H1 (cell line): Measurements from ENCODE around the gene SCIMP. TPM values are rescaled to one million over a fixed set of nuclear protein-coding genes. Genes with fewer than 3 reads are reported as not detected.
"Not testable (repeated sequence)": the region's sequence is repeated elsewhere in the genome, so short reads cannot be mapped to it uniquely, and the experiment has no call there.

ENCODE experiments used
- CTCF ChIA-PET: fragments of 300-600 bp; sonication (Branson Sonifier 250); formaldehyde crosslinking; loops from one replicate; lab custom pipeline; 2021; ENCODE audit not compliant: partially characterized antibody; lab: Charles Lee
- POLR2A ChIA-PET: fragments of 300-600 bp; sonication (Branson Sonifier 250); formaldehyde crosslinking; loops from one replicate; lab custom pipeline; 2021; ENCODE audit warnings: inconsistent platforms; ENCODE audit not compliant: partially characterized antibody; lab: Charles Lee
- DNase-seq, 2 experiments: peaks; one replicate each; pipeline versions ENCODE4 v3.0.0 to v3.0.0-alpha.2; 2010 to 2022; ENCODE audit warnings: low spot score in 2 of 2, low read depth in 1 of 2, mixed read lengths in 1 of 2
- FAIRE-seq: peaks from 2 replicates; lab custom pipeline; 2011; peaks lifted over from hg19 to GRCh38; lab: Jason Lieb, UNC
- H2AFZ ChIP-seq: 2 replicates; pipeline ENCODE4 v1.8.1; 2012; ENCODE audit warnings: low read length, inconsistent platforms
- H2AK5ac ChIP-seq: 2 replicates; pipeline ENCODE4 v1.6.1; 2013; ENCODE audit warnings: low read depth, low read length
- H2BK120ac ChIP-seq: replicated peaks from 2 replicates; pipeline ENCODE3; 2013; ENCODE audit warnings: low read depth, low read length, inconsistent platforms
- H2BK12ac ChIP-seq: 2 replicates; pipeline ENCODE4 v1.6.1; 2013; ENCODE audit warnings: low read depth, low read length
- H2BK15ac ChIP-seq: 2 replicates; pipeline ENCODE4 v1.6.1; 2013; ENCODE audit warnings: low read length
- H2BK20ac ChIP-seq: 2 replicates; pipeline ENCODE4 v1.6.1; 2013; ENCODE audit warnings: low read length
- H2BK5ac ChIP-seq: 2 replicates; pipeline ENCODE4 v1.6.1; 2013; ENCODE audit warnings: low read depth, low read length
- H3K14ac ChIP-seq: 2 replicates; pipeline ENCODE4 v1.6.1; 2013; ENCODE audit warnings: inconsistent platforms; ENCODE audit not compliant: insufficient read length
- H3K18ac ChIP-seq: 2 replicates; pipeline ENCODE4 v1.6.1; 2013; ENCODE audit warnings: low read length; ENCODE audit errors: extremely low read depth
- H3K23ac ChIP-seq: 2 replicates; pipeline ENCODE4 v1.6.1; 2013; ENCODE audit warnings: inconsistent platforms; ENCODE audit not compliant: insufficient read length
- H3K23me2 ChIP-seq: 2 replicates; pipeline ENCODE4 v1.6.1; 2013; ENCODE audit warnings: low read depth, low read length
- H3K27ac ChIP-seq: 2 replicates; pipeline ENCODE4 v1.6.1; 2011; ENCODE audit warnings: low read depth, low read length, inconsistent platforms
- H3K27me3 ChIP-seq, 4 experiments: replicated peaks in 1 of 4; 1 replicate in 1 of 4; 2 replicates in 3 of 4; pipeline versions ENCODE4 v1.6.1 to v1.8.1; 2011 to 2013; ENCODE audit warnings: low read length in 3 of 4, mild to moderate bottlenecking in 3 of 4, inconsistent platforms in 2 of 4, mixed read lengths in 2 of 4, moderate library complexity in 1 of 4; ENCODE audit not compliant: control insufficient read depth in 3 of 4, insufficient read depth in 3 of 4; ENCODE audit errors: extremely low read depth in 1 of 4
- H3K36me3 ChIP-seq, 4 experiments: 2 replicates each; pipeline versions ENCODE4 v1.6.1 to v1.8.1; 2011 to 2013; ENCODE audit warnings: mild to moderate bottlenecking in 4 of 4, low read length in 3 of 4, moderate library complexity in 2 of 4, control low read depth in 1 of 4, inconsistent platforms in 1 of 4; ENCODE audit not compliant: insufficient read depth in 4 of 4, control insufficient read depth in 2 of 4
- H3K4ac ChIP-seq: replicated peaks from 2 replicates; pipeline ENCODE3; 2013; ENCODE audit warnings: low read length, low read depth, mixed read lengths, inconsistent platforms; ENCODE audit not compliant: insufficient read length
- H3K4me1 ChIP-seq, 4 experiments: replicated peaks in 1 of 4; 1 replicate in 1 of 4; 2 replicates in 3 of 4; pipeline versions ENCODE4 v1.6.1 to v1.8.1; 2011 to 2013; ENCODE audit warnings: low read length in 3 of 4, inconsistent platforms in 2 of 4, mixed read lengths in 1 of 4; ENCODE audit not compliant: insufficient read depth in 4 of 4, control insufficient read depth in 3 of 4
- H3K4me2 ChIP-seq, 2 experiments: 2 replicates each; pipeline versions ENCODE4 v1.6.1 to v1.8.1; 2011 to 2013; ENCODE audit warnings: low read depth in 2 of 2, low read length in 2 of 2, control low read depth in 1 of 2, inconsistent platforms in 1 of 2, mild to moderate bottlenecking in 1 of 2; ENCODE audit not compliant: insufficient read depth in 1 of 2
- H3K4me3 ChIP-seq, 4 experiments: fragments of 200-600, 300-600 bp in 1 of 4; sonication (generic), shearing (Covaris generic), sonication (Bioruptor Twin) in 1 of 4; 2 replicates each; pipeline versions ENCODE4 v1.5.1 to v1.8.1; 2011 to 2016; ENCODE audit warnings: low read length in 4 of 4, low read depth in 3 of 4, control low read depth in 2 of 4, inconsistent platforms in 2 of 4, mild to moderate bottlenecking in 2 of 4, mixed read lengths in 1 of 4, moderate library complexity in 1 of 4; ENCODE audit not compliant: insufficient read depth in 2 of 4; ENCODE audit errors: extremely low read depth in 1 of 4
- H3K56ac ChIP-seq: replicated peaks from 2 replicates; pipeline ENCODE3; 2013; ENCODE audit warnings: low read depth, mild to moderate bottlenecking, mixed read lengths, low read length, inconsistent platforms; ENCODE audit not compliant: insufficient read length
- H3K79me1 ChIP-seq: 2 replicates; pipeline ENCODE4 v1.6.1; 2013; ENCODE audit warnings: low read depth, low read length, control low read depth
- H3K79me2 ChIP-seq, 2 experiments: 2 replicates each; pipeline versions ENCODE4 v1.6.1 to v1.8.1; 2012 to 2013; ENCODE audit warnings: low read length in 2 of 2, mild to moderate bottlenecking in 2 of 2, inconsistent platforms in 1 of 2; ENCODE audit not compliant: insufficient read depth in 2 of 2, control insufficient read depth in 1 of 2
- H3K9ac ChIP-seq, 4 experiments: replicated peaks in 1 of 4; 1 replicate in 1 of 4; 2 replicates in 3 of 4; pipeline versions ENCODE4 v1.6.1 to v1.8.1; 2011 to 2013; ENCODE audit warnings: low read depth in 3 of 4, low read length in 3 of 4, control low read depth in 2 of 4, mild to moderate bottlenecking in 2 of 4, moderate library complexity in 2 of 4, inconsistent platforms in 1 of 4; ENCODE audit errors: extremely low read depth in 1 of 4
- H3K9me3 ChIP-seq, 2 experiments: 2 replicates each; pipeline versions ENCODE4 v1.6.1 to v1.8.1; 2012 to 2013; ENCODE audit warnings: mild to moderate bottlenecking in 2 of 2, moderate library complexity in 2 of 2, control low read depth in 1 of 2, inconsistent platforms in 1 of 2, low read depth in 1 of 2, low read length in 1 of 2, mixed read lengths in 1 of 2; ENCODE audit not compliant: insufficient read depth in 2 of 2
- H4K20me1 ChIP-seq, 2 experiments: replicated peaks in 1 of 2; 2 replicates each; pipeline versions ENCODE3 to v1.8.1; 2011 to 2013; ENCODE audit warnings: inconsistent platforms in 2 of 2, low read length in 2 of 2, mild to moderate bottlenecking in 1 of 2; ENCODE audit not compliant: insufficient read depth in 2 of 2, control insufficient read depth in 1 of 2
- H4K5ac ChIP-seq: 2 replicates; pipeline ENCODE4 v1.6.1; 2013; ENCODE audit warnings: low read length, low read depth, mixed read lengths, inconsistent platforms; ENCODE audit not compliant: insufficient read length
- H4K8ac ChIP-seq: 2 replicates; pipeline ENCODE4 v1.8.0; 2013; ENCODE audit warnings: mild to moderate bottlenecking, moderate library complexity, low read length, inconsistent platforms; ENCODE audit not compliant: insufficient read depth; ENCODE audit errors: extremely low read depth
- H4K91ac ChIP-seq: replicated peaks from 2 replicates; pipeline ENCODE3; 2013; ENCODE audit warnings: low read length, mixed read lengths, inconsistent platforms; ENCODE audit not compliant: insufficient read length
- WGBS, 2 experiments: shearing (Covaris generic) in 1 of 2; methylation state at CpG; one replicate each; pipeline versions ENCODE4 v1.1.6 to v1.1.7; 2013 to 2015; ENCODE audit warnings: low lambda C conversion rate in 2 of 2, mixed read lengths in 2 of 2, inconsistent platforms in 1 of 2, low coverage in 1 of 2, missing lambda C conversion rate in 1 of 2; ENCODE audit not compliant: insufficient replicate concordance in 2 of 2, insufficient coverage in 1 of 2, insufficient read length in 1 of 2; ENCODE audit errors: extremely low coverage in 1 of 2, missing lambda C conversion rate in 1 of 2; 5-methylcytosine and 5-hydroxymethylcytosine counted together
- polyA plus RNA-seq, 7 experiments: library from polyadenylated mRNA; depleted of rRNA in 3 of 7; stranded (reverse) in 5 of 7; unstranded in 2 of 7; fragments of >200 nt in 5 of 7; fragments of 200-250 nt in 2 of 7; gene quantifications; 1 replicate in 5 of 7; 2 replicates in 1 of 7; 4 replicates in 1 of 7; pipeline versions ENCODE4 v1.2.1 to v1.2.3, GENCODE V29; 2011 to 2013; ENCODE audit warnings: missing spikeins in 2 of 7, mixed read lengths in 2 of 7
- total RNA-seq: library from RNA; stranded (reverse); fragmentation: NEBNext Ultra II Directional; extraction: Animal tissue kit (Norgen Biotek cat#: 25700); gene quantifications from 2 replicates; pipeline ENCODE4 v1.2.1, GENCODE V29; 2021

The SCIMP gene
- total and polyA plus RNA-seq, 2 of the 8 experiments (the other 6 are each of a cell fraction or from before 2014, with no cell fraction given) = not detected

- not testable (repeated sequence) for H3K27me3 ChIP-seq, H3K79me1 ChIP-seq, H3K14ac ChIP-seq, H3K36me3 ChIP-seq, H3K4me2 ChIP-seq, H2BK20ac ChIP-seq, FAIRE-seq, H3K4me1 ChIP-seq, H2AFZ ChIP-seq, H3K18ac ChIP-seq, H3K4ac ChIP-seq, H2BK120ac ChIP-seq, H3K9ac ChIP-seq, H4K91ac ChIP-seq, H2BK15ac ChIP-seq, H2BK12ac ChIP-seq, H2BK5ac ChIP-seq, H4K5ac ChIP-seq, H3K27ac ChIP-seq, DNase-seq, H2AK5ac ChIP-seq, H3K79me2 ChIP-seq, H3K23me2 ChIP-seq, H3K4me3 ChIP-seq, H3K56ac ChIP-seq, H3K23ac ChIP-seq, H4K20me1 ChIP-seq, H4K8ac ChIP-seq, H3K9me3 ChIP-seq
- POLR2A ChIA-PET = interaction anchor here (1.2 kb wide), 1 partner anchor 20 kb away, joined by 3 read pairs; no protein-coding TSS in a partner anchor
- CTCF ChIA-PET = interaction anchor here (1.2 kb wide), 1 partner anchor 29 kb away, joined by 3 read pairs; no protein-coding TSS in a partner anchor
- WGBS, 2 experiments = 94% methylated on average over 3 of the region's 3 CpGs; no CpG with 5 or more reads in 1 of the 2 experiments
These were observed 72.9 kb downstream of the SCIMP start for GRCh38 chr17:5161793-5162192.

DNA sequence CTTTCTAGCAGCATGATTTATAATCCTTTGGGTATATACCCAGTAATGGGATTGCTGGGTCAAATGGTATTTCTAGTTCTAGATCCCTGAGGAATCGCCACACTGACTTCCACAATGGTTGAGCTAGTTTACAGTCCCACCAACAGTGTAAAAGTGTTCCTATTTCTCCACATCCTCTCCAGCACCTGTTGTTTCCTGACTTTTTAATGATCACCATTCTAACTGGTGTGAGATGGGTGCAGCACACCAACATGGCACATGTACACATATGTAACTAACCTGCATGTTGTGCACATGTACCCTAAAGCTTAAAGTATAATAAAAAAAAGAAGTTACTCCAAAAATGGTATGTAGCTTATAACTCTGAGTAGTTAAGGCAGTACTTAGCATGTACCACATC, 74.0 kb downstream of the SCIMP start:
- H3K23me2 ChIP-seq, H3K9me3 ChIP-seq, H3K79me1 ChIP-seq, H3K27ac ChIP-seq, H3K4me3 ChIP-seq, H3K56ac ChIP-seq, H3K36me3 ChIP-seq, FAIRE-seq, H3K14ac ChIP-seq, H4K91ac ChIP-seq, H3K4me2 ChIP-seq, H2BK12ac ChIP-seq, H4K20me1 ChIP-seq, DNase-seq, H3K4me1 ChIP-seq, H3K18ac ChIP-seq, H3K9ac ChIP-seq, H2AK5ac ChIP-seq, H4K8ac ChIP-seq, H3K4ac ChIP-seq, H2AFZ ChIP-seq, POLR2A ChIA-PET, H2BK5ac ChIP-seq, H3K23ac ChIP-seq, H3K79me2 ChIP-seq, H4K5ac ChIP-seq, H2BK120ac ChIP-seq, H3K27me3 ChIP-seq, H2BK15ac ChIP-seq, H2BK20ac ChIP-seq: not testable (repeated sequence)
- CTCF ChIA-PET = interaction anchor here (0.8 to 1.2 kb wide), 2 partner anchors 25 to 30 kb away, joined by 3 read pairs; no protein-coding TSS in a partner anchor
- 78% methylated on average over 1 of the region's 1 CpG; no CpG with 5 or more reads in 1 of the 2 experiments for WGBS, 2 experiments
